Amniotic stem cell (primary cell): ENCODE measurements around the gene MEGF10.

Experiments used
- DNase-seq: peaks from one replicate; lab custom pipeline; 2025; lab: John Stamatoyannopoulos, UW

MEGF10 gene

GRCh38 chr5:127411381-127411780 lies 120.8 kb downstream of the MEGF10 start:
- DNase-seq: no peak

GRCh38 chr5:127412698-127413097 lies 122.1 kb downstream of the MEGF10 start:
- DNase-seq: no peak

GRCh38 chr5:127415034-127415433 lies 124.4 kb downstream of the MEGF10 start:
- DNase-seq: no peak

GRCh38 chr5:127416906-127417305 lies 126.3 kb downstream of the MEGF10 start:
- no peak for DNase-seq

- DNase-seq: no peak
Measured at GRCh38 chr5:127417528-127417927, 126.9 kb downstream of the MEGF10 start.

GRCh38 chr5:127418367-127418766 lies 127.8 kb downstream of the MEGF10 start:
- no peak for DNase-seq

GRCh38 chr5:127418974-127419682 lies 128.5 kb downstream of the MEGF10 start:
- no peak for DNase-seq

GRCh38 chr5:127419683-127420257 lies 129.2 kb downstream of the MEGF10 start:
- no peak for DNase-seq

GRCh38 chr5:127420758-127421157 lies 130.2 kb downstream of the MEGF10 start:
- no peak for DNase-seq

- no peak for DNase-seq
Measured at GRCh38 chr5:127421471-127421870, 130.9 kb downstream of the MEGF10 start.

- DNase-seq: no peak
Measured at GRCh38 chr5:127423173-127423798, 132.7 kb downstream of the MEGF10 start.

- no peak for DNase-seq
Measured at GRCh38 chr5:127425037-127425436, 134.4 kb downstream of the MEGF10 start.

GRCh38 chr5:127425868-127426267 lies 135.3 kb downstream of the MEGF10 start:
- no peak for DNase-seq

GRCh38 chr5:127426661-127427060 lies 136.1 kb downstream of the MEGF10 start:
- no peak for DNase-seq

GRCh38 chr5:127428276-127428675 lies 137.7 kb downstream of the MEGF10 start:
- no peak for DNase-seq

GRCh38 chr5:127428748-127429147 lies 138.2 kb downstream of the MEGF10 start:
- DNase-seq: no peak

GRCh38 chr5:127429928-127430327 lies 139.3 kb downstream of the MEGF10 start:
- no peak for DNase-seq

GRCh38 chr5:127430627-127431026 lies 140.0 kb downstream of the MEGF10 start:
- DNase-seq: no peak

- DNase-seq: no peak
Measured at GRCh38 chr5:127431977-127432585, 141.5 kb downstream of the MEGF10 start.

GRCh38 chr5:127433526-127433925 lies 142.9 kb downstream of the MEGF10 start:
- no peak for DNase-seq

GRCh38 chr5:127434588-127434987 lies 144.0 kb downstream of the MEGF10 start:
- no peak for DNase-seq

- DNase-seq: no peak
Measured at GRCh38 chr5:127435821-127436220, 145.2 kb downstream of the MEGF10 start.

- no peak for DNase-seq
Measured at GRCh38 chr5:127439644-127440043, 149.0 kb downstream of the MEGF10 start.
